Stimulated activated CD4-positive, alpha-beta T cell treated with anti-CD3 and anti-CD28 coated beads, Interleukin-2, amount 100 ng/mL, for 24 hours (primary cell): ENCODE results near the gene KRTAP4-6.
"Not testable (repeated sequence)": the region's sequence is repeated elsewhere in the genome, so short reads cannot be mapped to it uniquely, and the experiment has no call there.

Source experiments
- DNase-seq, 2 donors: peaks; one replicate each; pipeline ENCODE4 v3.0.0-alpha.2; 2020

KRTAP4-6 gene

DNA sequence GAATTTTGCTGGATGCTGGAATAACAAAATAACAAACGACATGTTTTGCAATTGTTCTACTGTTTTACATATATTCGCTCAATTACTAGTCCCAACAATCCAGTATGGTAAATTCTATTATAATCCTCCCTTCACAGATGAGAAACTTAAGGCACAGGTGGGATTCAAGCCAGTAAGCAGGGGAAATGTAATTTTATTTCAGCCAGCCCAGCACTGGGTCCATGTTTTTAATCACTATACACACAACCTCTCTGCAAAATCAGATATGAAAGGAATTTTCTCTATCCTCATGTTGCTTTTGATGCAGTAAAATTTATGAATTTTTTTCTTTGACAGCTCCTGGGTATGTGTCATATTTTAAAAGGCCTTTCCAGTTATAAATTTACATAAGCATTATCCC, 4.9 kb upstream of the KRTAP4-6 start:
- DNase-seq: no peak

DNA sequence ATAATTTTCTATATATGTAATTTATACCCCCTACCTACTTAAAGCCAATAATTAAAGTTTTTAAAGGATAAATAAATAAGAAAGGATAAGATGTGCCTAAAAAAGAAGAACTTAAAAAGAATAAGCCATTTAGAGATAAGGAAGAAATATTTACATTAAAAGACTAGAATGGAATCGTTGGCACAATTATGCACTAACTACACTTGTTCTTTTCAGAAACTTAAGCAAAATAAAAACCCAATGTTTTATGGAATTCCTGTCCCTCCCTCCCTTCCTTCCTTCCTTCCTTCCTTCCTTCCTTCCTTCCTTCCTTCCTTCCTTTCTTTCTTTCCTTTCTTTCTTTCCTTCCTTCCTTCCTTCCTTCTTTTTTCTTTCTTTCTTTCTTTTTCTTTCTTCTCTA, 4.5 kb upstream of the KRTAP4-6 start:
- no peak for DNase-seq

DNA sequence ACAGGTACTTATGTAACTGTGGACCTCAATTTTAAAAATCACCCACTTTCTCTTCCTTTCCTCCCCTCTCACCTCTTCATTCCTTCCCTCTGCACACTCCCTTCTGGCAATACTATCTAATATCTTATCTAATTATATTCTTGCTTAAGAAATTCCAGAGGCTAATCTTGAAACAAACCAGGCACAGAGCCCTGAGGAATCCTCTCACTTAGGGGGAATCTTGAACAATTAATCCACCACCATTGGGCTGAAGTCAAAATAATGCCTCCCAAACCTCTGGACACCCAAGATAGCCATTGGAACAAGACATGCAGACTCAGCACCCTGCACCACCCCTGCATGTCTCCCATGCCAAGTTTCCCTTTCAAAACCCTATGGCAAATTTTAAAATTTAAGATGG, 1.0 kb upstream of the KRTAP4-6 start:
- DNase-seq: no peak

DNA sequence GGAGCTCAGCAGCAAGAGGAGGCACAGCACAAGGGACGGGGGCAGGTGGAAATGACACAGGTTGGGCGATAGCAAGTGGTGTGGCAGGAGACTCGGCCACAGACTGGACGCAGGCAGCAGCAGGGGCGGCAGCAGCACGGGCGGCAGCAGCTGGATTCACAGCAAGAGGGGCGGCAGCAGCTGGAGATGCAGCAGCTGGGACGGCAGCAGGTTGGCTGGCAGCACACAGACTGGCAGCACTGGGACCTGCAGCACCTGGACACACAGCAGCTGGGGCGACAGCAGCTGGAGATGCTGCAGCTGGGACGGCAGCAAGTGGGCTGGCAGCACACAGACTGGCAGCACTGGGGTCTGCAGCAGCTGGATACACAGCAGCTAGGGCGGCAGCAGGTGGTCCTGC, 479 bp downstream of the KRTAP4-6 start:
- not testable (repeated sequence) for DNase-seq

DNA sequence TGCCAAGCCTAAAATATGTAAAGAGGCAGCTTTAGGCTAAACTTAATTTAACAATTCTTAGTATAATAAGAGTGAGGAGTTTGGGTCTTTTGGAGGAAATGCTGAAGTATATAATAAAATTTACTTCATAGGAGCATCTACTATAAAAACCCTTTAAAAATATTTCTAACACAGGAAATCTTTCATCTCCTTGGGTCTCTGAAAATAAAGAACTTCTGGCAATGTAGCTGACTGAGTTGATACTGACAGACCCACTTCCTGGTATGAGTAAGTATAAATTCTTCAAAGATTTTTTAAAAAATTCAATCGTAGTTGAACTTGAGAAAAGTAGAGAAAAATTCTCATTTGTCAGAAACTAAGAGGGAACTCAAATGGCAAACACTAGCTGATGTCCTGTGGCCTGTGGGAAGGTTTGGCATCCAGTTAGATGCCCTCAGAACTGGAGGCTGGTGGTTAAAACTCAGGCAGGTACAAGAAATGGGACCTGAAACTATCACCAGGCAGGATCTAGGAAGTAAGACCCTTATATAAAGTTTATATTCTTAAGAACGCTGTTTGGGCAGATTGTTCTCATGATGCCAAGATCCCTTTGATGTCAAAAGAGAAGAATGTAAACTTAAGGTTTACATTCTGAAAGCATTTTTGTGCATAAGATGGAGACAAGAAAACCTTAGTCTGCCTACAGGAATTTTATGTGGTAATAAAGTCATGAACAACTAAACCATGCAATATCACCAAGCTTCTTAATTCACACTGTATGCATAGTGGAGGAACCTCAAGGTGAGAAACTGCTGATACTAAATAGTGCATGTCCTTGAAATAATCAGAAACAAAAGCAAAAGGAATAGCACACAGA, 6.2 kb downstream of the KRTAP4-6 start:
- DNase-seq: no peak

DNA sequence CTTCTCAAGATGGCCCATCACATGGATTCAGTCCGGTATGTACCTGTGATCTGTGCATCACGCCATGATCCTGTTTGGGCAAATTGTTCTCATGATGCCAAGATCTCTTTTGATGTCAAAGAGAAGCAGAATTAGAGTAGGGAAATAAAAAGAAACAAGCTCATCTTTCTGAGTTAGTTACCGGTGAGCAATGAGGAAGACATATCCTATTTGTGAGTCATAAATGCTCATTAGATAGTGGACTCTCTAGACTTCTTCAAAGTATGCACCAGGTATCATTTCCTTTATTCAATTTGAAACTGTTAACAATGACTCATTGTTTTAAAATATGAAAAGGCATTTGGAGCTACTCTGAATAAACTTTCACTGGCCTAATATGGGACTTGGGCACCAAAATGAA, 8.4 kb downstream of the KRTAP4-6 start:
- DNase-seq: no peak

DNA sequence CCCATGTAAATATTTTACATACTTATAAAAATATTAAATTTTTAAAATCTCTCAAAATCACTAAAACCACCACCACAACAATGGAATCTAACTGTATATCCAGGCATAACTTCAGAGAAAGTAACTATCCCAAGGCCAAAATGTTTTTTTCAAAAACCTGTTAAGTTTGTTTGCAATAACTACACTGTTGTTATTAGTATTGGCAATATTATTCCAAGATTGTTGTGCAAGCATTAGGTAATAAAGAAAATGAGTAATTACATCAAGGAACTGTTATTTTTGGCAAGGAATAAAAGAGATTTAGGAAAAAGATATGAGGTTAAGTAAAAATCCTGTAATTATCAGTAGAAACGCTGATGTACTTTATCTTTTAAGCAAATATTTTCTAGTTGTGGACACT, 13.0 kb downstream of the KRTAP4-6 start:
- DNase-seq: no peak

DNA sequence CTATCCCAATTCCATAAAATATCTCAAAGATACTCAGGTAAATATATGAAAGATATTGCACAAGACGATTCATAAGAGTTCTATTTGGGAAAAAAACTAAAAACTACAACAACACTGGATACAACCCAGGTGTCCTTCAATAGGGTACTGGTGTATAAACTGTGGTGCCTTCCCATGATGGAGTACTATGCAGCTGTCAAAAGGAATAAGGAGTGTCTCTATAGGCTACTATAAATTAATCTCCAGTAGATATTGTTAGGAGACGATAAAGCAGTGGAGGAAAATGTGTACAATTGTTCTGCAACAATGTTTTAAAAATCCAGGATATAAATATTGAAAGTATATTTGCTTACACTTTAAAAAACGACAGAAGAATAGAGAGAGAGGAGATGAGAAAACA, 13.9 kb downstream of the KRTAP4-6 start:
- no peak for DNase-seq

DNA sequence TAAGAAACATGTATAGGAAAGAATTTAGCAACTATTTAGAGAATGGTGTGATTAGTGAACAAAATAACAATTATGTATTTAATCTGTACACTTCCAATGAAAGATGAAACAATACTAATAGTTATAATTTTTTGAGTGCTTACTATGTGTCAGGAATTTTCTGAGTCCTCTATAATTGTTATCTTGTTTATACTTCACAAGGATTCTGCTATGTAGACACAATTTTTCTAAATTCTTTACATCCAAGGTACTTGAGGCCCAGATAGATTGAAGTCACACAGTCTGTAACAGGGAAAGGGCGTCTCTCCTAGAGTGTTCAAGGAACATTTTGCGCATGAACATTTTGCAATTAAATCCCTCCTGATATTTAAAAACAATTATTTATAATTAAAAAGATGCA, 15.3 kb downstream of the KRTAP4-6 start:
- DNase-seq: no peak

DNA sequence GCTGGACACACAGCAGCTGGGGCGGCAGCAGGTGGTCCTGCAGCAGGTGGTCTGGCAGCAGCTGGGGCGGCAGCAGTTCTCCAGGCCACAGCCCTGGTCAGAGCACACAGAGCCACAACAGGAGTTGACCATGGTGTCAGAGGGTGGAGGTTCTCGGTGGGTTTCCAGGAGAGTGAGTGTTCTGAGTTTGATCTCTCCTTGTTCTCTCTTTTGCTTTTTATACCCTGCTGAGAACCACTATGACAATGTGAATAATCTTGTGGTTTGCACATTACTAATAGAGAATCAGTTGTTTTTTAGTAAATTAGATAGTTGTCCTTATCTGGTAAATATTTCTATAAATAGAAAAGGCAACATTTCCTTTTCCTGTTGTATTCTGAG, 16.4 kb downstream of the KRTAP4-6 start, which contains the start of gene KRTAP4-12:
Gene KRTAP4-12 (minus strand): TSS at position 192 of the 381 bp plus-strand sequence. CDS start 60 bp downstream, at position 132.
- not testable (repeated sequence) for DNase-seq

DNA sequence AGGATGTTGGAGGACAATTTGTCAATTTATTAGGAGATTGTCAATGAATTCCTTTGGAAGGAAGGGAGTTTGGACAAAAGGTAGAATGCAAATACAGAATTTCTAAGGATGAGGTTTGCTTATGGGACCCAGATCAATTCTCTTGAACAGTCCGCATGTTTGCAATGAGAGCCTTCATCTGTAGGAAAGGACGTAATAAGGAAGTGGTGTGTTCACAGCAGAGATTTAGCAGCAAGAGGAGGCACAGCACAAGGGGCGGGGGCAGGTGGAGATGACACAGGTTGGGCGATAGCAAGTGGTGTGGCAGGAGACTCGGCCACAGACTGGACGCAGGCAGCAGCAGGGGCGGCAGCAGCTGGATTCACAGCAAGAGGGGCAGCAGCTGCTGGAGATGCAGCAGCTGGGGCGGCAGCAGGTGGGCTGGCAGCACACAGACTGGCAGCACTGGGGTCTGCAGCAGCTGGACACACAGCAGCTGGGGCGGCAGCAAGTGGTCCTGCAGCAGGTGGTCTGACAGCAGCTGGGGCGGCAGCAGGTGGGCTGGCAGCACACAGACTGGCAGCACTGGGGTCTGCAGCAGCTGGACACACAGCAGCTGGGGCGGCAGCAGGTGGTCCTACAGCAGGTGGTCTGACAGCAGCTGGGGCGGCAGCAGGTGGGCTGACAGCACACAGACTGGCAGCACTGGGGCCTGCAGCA, 16.9 kb downstream of the KRTAP4-6 start:
- DNase-seq: not testable (repeated sequence)

DNA sequence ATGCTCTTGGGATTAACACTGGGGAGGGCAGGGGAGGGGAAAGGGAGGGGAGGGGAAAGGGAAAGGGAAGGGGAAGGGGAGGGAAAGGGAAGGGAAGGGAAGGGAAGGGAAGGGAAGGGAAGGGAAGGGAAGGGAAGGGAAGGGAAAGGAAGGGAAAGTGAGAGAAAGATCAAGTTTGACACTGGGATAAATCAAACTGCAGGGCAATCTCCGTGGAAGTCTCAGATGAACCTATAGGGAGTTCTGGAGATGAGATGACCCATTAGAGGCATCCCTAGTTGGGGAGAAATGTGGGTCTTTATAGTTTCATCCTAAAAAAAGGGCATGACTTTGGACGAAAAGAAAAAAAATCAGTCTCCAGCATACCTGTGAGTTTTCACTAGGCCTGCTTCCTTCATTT, 18.6 kb downstream of the KRTAP4-6 start:
- DNase-seq: no peak

DNA sequence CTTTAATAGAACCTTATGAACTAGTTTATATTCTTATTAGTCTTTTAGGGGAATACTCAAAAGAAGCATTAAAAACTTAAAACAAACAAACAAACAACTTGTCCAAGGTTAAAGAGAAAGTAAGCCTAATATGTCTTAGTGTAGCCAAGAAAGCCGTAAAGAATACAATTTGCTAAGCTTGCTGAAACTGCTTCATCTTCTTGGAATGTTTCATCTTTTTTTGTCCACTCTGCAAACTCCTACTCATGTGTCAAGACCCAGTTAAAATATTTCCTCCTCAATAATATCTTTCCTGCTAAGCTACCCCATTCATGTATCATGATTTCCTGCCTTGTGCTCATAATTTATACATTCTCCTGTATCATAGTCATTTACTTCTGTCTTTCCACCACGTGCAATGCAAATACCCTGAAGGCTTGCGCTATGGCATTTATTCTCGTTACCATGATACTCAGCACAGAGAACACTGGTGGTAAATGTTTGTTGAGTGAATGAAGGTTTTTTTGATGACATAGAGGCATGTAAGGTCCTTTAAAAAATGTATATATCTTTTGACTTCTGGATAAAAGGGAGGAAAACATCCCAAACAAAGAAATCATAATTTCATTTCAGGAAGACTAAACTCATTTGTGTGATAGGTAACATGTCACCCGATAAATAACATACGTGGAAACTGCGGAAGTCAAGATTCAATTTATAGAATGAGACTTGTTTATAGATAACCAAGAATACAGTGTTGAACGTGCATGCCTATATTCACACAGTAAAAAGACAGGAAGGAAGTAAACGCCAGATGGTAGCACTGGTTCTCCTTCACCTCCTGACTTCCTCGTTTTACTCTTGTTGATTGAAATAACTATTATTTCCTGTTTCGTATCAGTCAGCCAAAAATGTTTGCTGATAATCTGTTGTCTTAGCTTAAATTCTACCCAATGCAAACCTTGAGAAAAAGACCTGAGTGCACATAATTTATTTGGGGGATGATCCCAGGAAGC, 20.4 kb downstream of the KRTAP4-6 start:
- DNase-seq: not testable (repeated sequence)

DNA sequence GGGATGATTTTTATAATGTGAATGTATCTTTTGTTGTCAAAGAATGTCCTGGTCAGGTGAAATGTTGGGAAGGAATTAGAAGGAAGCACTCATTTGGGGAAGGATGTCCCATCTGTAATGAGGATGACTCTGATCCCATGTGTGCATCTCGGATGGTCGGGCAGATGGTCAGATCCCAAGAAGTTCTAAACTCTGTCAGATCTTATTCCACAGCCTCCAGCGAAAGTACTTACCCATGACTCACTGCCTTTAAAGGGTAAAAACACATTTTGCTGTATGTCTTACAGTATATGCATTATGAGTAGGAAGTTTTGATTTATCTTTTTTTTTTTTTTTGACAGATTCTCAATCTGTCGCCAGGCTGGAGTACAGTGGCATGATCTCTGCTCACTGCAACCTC, 21.6 kb downstream of the KRTAP4-6 start:
- DNase-seq: no peak

DNA sequence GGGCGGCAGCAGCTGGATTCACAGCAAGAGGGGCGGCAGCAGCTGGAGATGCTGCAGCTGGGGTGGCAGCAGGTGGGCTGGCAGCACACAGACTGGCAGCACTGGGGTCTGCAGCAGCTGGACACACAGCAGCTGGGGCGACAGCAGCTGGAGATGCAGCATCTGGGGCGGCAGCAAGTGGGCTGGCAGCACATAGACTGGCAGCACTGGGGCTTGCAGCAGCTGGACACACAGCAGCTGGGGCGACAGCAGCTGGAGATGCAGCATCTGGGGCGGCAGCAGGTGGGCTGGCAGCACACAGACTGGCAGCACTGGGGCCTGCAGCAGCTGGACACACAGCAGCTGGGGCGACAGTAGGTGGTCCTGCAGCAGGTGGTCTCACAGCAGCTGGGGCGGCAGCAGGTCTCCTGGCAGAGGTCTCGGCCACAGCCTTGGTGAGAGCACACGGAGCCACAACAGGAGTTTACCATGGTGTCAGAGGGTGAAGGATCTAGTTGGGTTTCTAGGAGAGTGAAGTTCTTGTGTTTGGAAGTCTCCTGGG, 22.4 kb downstream of the KRTAP4-6 start, which contains the start of gene KRTAP4-11:
Gene KRTAP4-11 (minus strand): TSS at position 528 of the 541 bp plus-strand sequence. CDS start 58 bp downstream, at position 470.
- not testable (repeated sequence) for DNase-seq

DNA sequence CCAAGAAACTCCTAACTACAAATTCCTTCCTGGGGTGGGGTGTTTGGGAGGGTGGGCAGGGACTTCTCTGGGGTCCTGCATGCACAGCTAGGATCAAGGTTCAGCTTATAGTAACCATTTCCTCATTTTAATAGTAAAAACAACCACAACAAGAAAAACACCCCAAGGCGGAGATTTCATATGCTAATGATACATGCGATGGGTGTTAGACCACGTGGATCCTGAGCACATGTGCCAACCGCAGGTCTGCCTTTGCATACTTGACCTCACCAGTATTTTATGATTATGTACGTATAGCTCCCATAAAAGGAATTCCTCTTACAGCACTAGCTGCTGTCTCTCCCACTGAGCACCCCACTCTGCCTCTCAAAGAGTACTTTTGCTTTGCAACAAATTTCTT, 24.0 kb downstream of the KRTAP4-6 start:
- DNase-seq: no peak

DNA sequence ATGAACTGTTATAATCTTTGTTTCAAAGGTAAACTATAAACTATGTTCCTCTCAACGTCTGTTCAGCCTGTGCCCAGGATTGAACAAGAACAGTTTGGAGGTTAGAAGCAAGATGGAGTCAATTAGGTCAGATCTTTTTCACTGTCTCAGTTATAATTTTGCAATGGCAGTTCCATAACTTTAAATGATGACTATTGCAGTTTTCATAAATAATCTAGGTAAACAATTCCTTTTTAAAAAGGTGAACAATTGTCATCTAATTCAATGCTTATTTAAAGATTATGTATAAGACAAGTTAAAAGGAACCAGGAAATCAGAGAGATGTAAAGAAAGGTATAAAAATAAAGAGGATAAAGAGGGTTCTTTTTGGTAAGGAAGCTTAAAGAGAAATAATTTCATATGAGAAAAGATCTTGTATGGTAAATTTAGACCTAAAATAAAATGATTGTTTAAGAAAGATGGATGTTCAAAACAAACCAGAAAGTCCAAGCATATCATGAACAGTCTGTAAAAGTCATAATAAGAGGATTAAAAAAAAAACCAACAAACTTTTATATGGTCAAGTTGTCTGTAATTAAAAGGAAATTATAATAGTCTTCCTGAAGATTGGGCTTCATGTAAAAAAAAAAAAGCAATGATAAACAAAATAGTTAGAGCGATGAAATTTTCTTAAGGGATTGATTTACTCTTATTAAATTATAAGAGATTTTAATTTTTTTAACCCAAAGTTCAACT, 29.0 kb downstream of the KRTAP4-6 start:
- no peak for DNase-seq

DNA sequence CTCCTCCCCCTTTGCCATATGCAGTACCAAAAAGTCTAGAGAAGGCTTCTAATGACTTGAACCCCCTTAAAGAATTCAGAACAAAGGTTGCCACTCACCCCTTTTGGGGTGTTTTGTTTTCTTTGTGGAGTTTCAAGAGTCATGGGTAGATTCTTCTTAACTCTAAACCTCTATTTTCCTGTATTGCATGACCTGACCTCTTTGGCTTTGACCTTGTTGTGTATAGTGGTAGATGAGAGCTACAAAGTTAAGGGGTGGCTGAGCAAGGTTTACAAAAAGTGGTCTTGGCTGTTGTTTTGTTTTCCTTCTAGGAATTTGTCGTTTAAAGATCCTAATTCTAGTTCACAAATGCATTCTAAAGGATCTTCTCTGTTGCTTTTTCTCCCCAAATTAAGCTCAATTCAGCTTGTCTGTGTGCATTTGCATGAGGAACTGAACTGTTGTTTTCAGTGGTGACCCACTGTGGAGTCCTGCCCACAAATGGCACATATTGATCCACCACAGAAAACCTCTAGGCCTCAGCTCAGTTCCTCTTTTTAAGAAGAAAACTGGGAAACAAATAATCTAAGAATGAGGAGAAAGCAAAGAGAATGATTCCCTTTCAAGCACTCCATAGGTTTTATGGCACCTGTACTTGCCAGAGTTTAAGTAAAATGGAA, 31.5 kb downstream of the KRTAP4-6 start:
- not testable (repeated sequence) for DNase-seq

DNA sequence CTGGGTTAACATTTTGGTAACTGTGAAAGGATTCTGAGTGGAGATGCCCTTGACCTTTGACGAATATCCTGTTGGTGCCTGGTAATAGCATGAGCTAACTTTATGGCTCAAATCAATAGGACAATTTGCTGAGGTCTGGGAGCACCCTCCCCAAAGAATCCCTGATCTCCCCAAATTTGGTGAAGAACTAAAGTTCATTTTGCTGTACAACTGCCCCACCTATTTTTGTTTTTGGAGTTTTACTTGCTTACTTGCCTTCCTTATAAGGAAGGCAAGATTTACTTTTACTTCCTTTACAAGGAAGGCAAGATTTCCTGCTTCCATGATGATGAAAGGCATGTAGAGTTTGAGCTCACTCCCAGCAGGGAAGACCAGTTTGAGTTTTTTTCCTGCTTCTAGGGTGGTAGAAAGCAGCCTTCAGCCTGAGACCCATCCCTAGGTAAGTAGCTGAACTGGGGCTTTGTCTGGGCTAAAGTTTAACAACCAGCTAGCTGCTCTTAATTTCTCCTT, 32.3 kb downstream of the KRTAP4-6 start:
- no peak for DNase-seq

DNA sequence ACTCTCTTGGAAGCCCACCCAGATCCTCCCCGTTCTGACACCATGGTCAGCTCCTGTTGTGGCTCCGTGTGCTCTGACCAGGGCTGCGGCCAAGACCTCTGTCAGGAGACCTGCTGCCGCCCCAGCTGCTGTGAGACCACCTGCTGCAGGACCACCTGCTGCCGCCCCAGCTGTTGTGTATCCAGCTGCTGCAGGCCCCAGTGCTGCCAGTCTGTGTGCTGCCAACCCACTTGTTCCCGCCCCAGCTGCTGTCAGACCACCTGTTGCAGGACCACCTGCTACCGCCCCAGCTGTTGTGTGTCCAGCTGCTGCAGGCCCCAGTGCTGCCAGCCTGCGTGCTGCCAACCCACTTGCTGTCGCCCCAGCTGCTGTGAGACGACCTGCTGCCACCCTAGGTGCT, 35.0 kb downstream of the KRTAP4-6 start, which contains the start of gene KRTAP4-9:
Gene KRTAP4-9 (plus strand): TSS at position 43 of the 400 bp plus-strand sequence. CDS start 0 bp downstream, at position 43.
- not testable (repeated sequence) for DNase-seq
